ENCODE data around the gene ZNF225. TPM values are rescaled to one million over a fixed set of nuclear protein-coding genes. Genes with fewer than 3 reads are reported as not detected.

ZNF225 gene
- 1 to 10 TPM; 4.0 to 8.3 (median 6.3) TPM for total RNA-seq

GRCh38 chr19:44113138-44113783, at the start of gene ZNF225:
ZNF225 (plus strand) TSS chr19:44113399; CDS start chr19:44115828, 2,429 bp downstream.
- H3K36me3 ChIP-seq: peaks cover 4 to 12% of the 10 kb centered on the region in 2 donors
- peak; percentile 96 for DNase-seq
- TF ChIP-seq, protein P1, sequence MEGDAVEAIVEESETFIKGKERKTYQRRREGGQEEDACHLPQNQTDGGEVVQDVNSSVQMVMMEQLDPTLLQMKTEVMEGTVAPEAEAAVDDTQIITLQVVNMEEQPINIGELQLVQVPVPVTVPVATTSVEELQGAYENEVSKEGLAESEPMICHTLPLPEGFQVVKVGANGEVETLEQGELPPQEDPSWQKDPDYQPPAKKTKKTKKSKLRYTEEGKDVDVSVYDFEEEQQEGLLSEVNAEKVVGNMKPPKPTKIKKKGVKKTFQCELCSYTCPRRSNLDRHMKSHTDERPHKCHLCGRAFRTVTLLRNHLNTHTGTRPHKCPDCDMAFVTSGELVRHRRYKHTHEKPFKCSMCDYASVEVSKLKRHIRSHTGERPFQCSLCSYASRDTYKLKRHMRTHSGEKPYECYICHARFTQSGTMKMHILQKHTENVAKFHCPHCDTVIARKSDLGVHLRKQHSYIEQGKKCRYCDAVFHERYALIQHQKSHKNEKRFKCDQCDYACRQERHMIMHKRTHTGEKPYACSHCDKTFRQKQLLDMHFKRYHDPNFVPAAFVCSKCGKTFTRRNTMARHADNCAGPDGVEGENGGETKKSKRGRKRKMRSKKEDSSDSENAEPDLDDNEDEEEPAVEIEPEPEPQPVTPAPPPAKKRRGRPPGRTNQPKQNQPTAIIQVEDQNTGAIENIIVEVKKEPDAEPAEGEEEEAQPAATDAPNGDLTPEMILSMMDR (IDR thresholded peaks at IDR 0.05): peak in 1 of 6 experiments; percentile 23
- peak in 1 of 2 donors; percentile 45 for TF ChIP-seq POLR2A (IDR thresholded peaks at IDR 0.05)
- no peaks in the 10 kb centered on the region for H3K9me3 ChIP-seq
- H3K4me1 ChIP-seq: peaks cover 13 to 18% of the 10 kb centered on the region in 2 donors
- WGBS, 2 donors: 0 to 1% methylated on average over 18 to 44 of the region's 44 CpGs
- peak within 1 kb of the TSS; percentile 34 to 54 (median 40) for H3K27ac ChIP-seq
- peak within 1 kb of the TSS; percentile 36 to 55 (median 50) for H3K4me3 ChIP-seq (replicated peaks in 1 of 3)
- H3K27me3 ChIP-seq: no peaks in the 10 kb centered on the region
- intact Hi-C loops (cut with DNase I): loop anchor here (10.0 kb wide), 1 partner anchor 52 kb away; the partner anchor contains the start of gene ZNF226

DNA sequence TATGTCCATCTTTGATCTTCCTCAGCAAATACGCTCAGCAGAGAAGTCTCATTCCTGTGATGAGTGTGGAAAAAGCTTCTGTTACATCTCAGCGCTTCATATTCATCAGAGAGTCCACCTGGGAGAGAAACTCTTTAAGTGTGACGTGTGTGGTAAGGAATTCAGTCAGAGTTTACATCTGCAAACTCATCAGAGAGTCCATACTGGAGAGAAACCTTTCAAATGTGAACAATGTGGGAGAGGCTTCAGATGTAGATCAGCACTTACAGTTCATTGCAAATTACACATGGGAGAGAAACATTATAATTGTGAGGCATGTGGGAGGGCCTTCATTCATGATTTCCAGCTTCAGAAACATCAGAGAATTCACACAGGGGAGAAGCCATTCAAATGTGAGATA, 46.9 kb upstream of the ZNF225 start:
- no peaks in the 10 kb centered on the region for H3K27me3 ChIP-seq
- TF ChIP-seq, protein P1 (IDR thresholded peaks at IDR 0.05): no peak
- TF ChIP-seq POLR2A (IDR thresholded peaks at IDR 0.05): no peak
- intact Hi-C loops (cut with DNase I): no loop called here
- WGBS, 2 donors: 62 to 65% methylated on average over 3 of the region's 3 CpGs
- no peaks in the 10 kb centered on the region for H3K4me1 ChIP-seq
- H3K9me3 ChIP-seq: no peaks in the 10 kb centered on the region
- H3K4me3 ChIP-seq (replicated peaks in 1 of 3): no peak overlapping the region
- no peak overlapping the region for H3K27ac ChIP-seq
- H3K36me3 ChIP-seq: peaks cover 43 to 45% of the 10 kb centered on the region in 2 donors
- DNase-seq: no peak

- H3K9me3 ChIP-seq: no peaks in the 10 kb centered on the region
- no peak for DNase-seq
- no peak overlapping the region for H3K27ac ChIP-seq
- WGBS, 2 donors: 95 to 97% methylated on average over 1 of the region's 1 CpG
- peaks cover 8 to 9% of the 10 kb centered on the region in 2 donors for H3K4me1 ChIP-seq
- intact Hi-C loops (cut with DNase I): no loop called here
- TF ChIP-seq, protein P1 (IDR thresholded peaks at IDR 0.05): no peak
- TF ChIP-seq POLR2A (IDR thresholded peaks at IDR 0.05): no peak
- H3K27me3 ChIP-seq: no peaks in the 10 kb centered on the region
- H3K4me3 ChIP-seq (replicated peaks in 1 of 3): no peak overlapping the region
- peaks cover 18 to 26% of the 10 kb centered on the region in 2 donors for H3K36me3 ChIP-seq
Measured at GRCh38 chr19:44069415-44069814, 43.8 kb upstream of the ZNF225 start.

- H3K36me3 ChIP-seq: peaks cover 1 to 3% of the 10 kb centered on the region in 2 donors
- 0 to 1% methylated on average over 32 to 40 of the region's 40 CpGs for WGBS, 2 donors
- intact Hi-C loops (cut with DNase I): no loop called here
Measured at GRCh38 chr19:44071824-44072542, 41.2 kb upstream of the ZNF225 start, which contains the start of gene ZNF284. ZNF284 (plus strand) TSS chr19:44072159; CDS start chr19:44076390, 4,231 bp downstream.

More at GRCh38 chr19:44071824-44072542, 41.2 kb upstream of the ZNF225 start, which contains the start of gene ZNF284:
- Histone ChIP-seq H3K27ac (no peak within 1 kb of the TSS), H3K4me3 (replicated peaks in 1 of 3) (peak within 1 kb of the TSS; percentile 37 to 49 (median 42)), H3K4me1 (peaks cover 8 to 9% of the 10 kb centered on the region in 2 donors), H3K9me3 (no peaks in the 10 kb centered on the region), H3K27me3 (no peaks in the 10 kb centered on the region)
- TF ChIP-seq, protein P1 (IDR thresholded peaks at IDR 0.05): no peak
- no peak for TF ChIP-seq POLR2A (IDR thresholded peaks at IDR 0.05)
- DNase-seq: peak; percentile 82
